Muscle of leg (tissue), 11 donors: ENCODE measurements around the gene LEMD3. TPM values are rescaled to one million over a fixed set of nuclear protein-coding genes. Genes with fewer than 3 reads are reported as not detected.

Experiments
- DNase-seq: peaks from one replicate; pipeline ENCODE4 v3.0.0; 2013
- H3K27ac ChIP-seq: one replicate; pipeline ENCODE4 v1.5.1; 2013; ENCODE audit warnings: mild to moderate bottlenecking, low read length, control low read depth
- H3K27me3 ChIP-seq: one replicate; pipeline ENCODE4 v1.6.1; 2013; ENCODE audit warnings: low read length; ENCODE audit not compliant: control insufficient read depth, insufficient read depth
- H3K36me3 ChIP-seq: one replicate; pipeline ENCODE4 v1.6.1; 2013; ENCODE audit warnings: low read length; ENCODE audit not compliant: control insufficient read depth, insufficient read depth
- H3K4me1 ChIP-seq: one replicate; pipeline ENCODE4 v1.6.1; 2013; ENCODE audit warnings: low read length; ENCODE audit not compliant: control insufficient read depth, insufficient read depth
- H3K4me3 ChIP-seq: one replicate; pipeline ENCODE4 v1.5.1; 2013; ENCODE audit warnings: low read length, control low read depth
- H3K9me3 ChIP-seq: replicated peaks from 2 replicates; pipeline ENCODE4 v1.6.1; 2013; ENCODE audit warnings: low read depth, low read length; ENCODE audit not compliant: control insufficient read depth
- WGBS: methylation state at CpG from one replicate; pipeline ENCODE4 v1.1.5; 2013; ENCODE audit warnings: missing lambda C conversion rate; ENCODE audit not compliant: insufficient coverage; 5-methylcytosine and 5-hydroxymethylcytosine counted together
- polyA plus RNA-seq, 8 donors: library from polyadenylated mRNA; unstranded; fragments of 120-200 nt; gene quantifications; one replicate each; pipeline versions ENCODE4 v1.2.1 to v1.2.3, GENCODE V29; 2013; ENCODE audit warnings: inconsistent platforms in 1 of 8, low replicate concordance in 1 of 8; ENCODE audit not compliant: insufficient read length in 8 of 8, insufficient read depth in 1 of 8
- total RNA-seq: library from RNA; stranded (reverse); fragments of 120-200 nt; gene quantifications from one replicate; pipeline ENCODE4 v1.2.4, GENCODE V29; 2013

Gene LEMD3
- total and polyA plus RNA-seq, 9 donors, result 16.8 to 22.5 (median 18.9) TPM

DNA sequence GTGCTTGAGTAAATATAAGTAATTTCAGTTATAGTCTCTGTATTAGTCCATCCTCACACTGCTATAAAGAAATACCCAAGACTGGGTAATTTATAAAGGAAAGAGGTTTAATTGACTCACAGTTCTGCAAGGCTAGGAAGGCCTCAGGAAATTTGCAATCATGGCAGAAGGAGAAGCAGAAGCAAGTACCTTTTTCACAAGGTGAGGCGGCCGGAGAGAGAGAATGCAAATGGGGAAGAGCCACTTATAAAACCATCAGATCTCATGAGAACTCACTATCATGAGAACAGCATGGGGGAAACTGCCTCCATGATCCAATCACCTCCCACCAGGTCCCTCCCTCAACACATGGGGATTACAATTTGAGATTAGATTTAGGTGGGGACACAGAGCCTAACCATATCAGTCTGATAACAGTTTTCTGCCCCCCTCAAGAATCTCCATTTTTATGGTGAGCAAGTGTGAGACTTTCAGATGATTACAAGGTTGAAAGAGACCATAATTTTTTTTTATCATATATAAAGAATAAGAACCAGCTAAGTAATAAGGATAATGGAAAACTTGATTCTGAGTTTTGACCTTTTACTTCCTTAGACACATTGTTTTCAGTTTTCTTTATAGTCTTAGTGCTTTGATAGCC is 35.6 kb downstream of the LEMD3 start:
- no CpG with 5 or more reads among the region's 2 CpGs for WGBS
- Histone ChIP-seq H3K4me3 (no peak overlapping the region), H3K36me3 (no peaks in the 10 kb centered on the region), H3K27me3 (no peaks in the 10 kb centered on the region), H3K4me1 (no peaks in the 10 kb centered on the region), H3K27ac (no peak overlapping the region), H3K9me3 (no peaks in the 10 kb centered on the region)
- DNase-seq, result no peak

DNA sequence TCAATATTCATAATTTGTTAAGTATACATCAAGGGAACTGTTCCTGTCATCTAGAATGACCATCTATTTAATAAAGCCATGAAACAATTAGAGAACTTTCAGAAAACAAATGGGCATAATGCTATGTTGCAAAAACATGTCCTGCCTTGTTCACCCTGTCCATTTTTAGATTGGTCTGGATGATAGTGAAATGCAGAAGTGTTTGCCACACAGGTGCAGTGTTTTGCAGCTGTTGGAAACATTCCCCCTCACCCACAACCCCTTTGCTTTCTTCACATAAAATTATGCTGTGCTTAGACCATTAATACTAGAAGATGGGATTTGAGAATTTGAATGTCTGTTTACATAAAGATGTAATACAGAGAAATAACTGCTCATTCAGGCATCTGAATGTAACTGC is 36.5 kb downstream of the LEMD3 start:
- Histone ChIP-seq H3K36me3 (no peaks in the 10 kb centered on the region), H3K27me3 (no peaks in the 10 kb centered on the region), H3K4me1 (no peaks in the 10 kb centered on the region), H3K9me3 (no peaks in the 10 kb centered on the region), H3K4me3 (no peak overlapping the region), H3K27ac (no peak overlapping the region)
- no peak for DNase-seq

DNA sequence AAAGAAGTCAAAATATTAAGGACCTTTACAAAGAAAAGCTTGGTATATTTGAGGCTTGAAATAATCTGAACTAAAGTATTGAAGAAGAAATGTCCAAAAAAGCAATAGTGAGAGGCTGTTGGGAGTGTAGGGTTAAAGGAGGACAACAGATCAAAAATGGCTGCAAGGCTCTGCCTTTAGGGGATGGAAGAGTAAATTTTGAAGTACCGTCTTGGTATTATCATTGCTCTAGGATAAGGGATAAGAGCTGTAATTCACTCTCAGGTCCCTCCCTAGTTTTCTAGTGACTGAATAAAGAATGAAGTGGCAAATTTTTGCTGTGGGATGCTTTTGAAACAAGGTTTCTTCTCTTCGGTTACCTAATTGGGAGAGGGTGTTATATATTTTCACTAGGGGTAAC is 38.7 kb downstream of the LEMD3 start:
- WGBS, result 86% methylated on average over 1 of the region's 2 CpGs

DNA sequence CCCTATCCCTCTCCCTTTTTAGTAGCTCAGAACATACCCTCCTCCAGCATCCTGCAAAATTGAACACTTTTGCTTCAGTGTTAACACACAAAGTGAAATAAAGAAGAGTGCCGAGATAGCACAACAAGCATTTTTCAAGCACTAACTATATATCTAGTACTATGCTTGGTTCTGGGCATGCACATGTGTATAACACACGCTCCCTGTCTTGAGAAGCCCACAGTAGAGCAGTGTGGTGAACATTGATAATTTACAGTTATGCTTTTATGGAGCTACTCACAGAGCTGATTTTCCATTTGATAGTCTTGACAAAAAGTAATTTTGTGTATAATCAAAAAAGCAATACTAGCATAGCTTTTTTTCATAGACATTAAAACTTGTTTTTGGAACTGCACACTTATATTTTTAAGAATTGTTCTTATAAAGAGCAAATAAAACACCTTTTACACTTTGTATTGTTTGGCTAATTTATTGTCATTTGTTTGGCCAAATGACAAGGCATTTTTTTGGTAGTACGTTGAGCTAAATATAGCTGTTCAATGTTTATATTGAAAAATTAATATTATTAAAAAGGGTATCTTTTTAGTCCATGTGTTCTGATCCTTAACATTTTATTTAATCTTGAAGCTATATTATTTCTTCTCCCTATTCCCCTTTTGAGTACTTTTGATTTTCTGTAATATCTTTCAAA is 39.7 kb downstream of the LEMD3 start:
- Histone ChIP-seq H3K27me3 (no peaks in the 10 kb centered on the region), H3K4me3 (no peak overlapping the region), H3K4me1 (no peaks in the 10 kb centered on the region), H3K27ac (no peak overlapping the region), H3K36me3 (no peaks in the 10 kb centered on the region), H3K9me3 (no peaks in the 10 kb centered on the region)
- WGBS, result no CpG with 5 or more reads among the region's 3 CpGs
- DNase-seq, result no peak

More for the DNA sequence above, 38.7 kb downstream of the LEMD3 start:
- H3K9me3 ChIP-seq, result no peaks in the 10 kb centered on the region
- H3K36me3 ChIP-seq, result no peaks in the 10 kb centered on the region
- no peaks in the 10 kb centered on the region for H3K27me3 ChIP-seq
- H3K4me1 ChIP-seq, result no peaks in the 10 kb centered on the region
- no peak overlapping the region for H3K4me3 ChIP-seq
- DNase-seq, result no peak
- H3K27ac ChIP-seq, result no peak overlapping the region

DNA sequence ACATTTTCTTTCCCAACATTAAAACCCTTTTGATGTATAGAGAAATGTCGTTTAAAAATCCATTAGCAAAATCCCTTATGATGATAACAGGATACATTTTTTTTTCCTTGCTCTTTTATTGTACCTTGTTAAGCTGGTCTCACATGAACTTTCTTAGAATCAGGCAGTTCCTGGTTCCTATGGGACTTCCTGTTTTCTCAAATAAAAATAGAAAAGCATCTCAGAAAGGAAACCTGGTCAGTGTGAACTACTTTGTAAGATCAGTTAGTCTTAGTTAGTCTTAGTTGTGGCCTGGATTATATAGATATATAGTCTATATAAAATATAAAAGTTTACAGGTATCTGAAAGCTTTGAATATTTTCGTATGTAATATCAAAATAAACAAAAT is 40.3 kb downstream of the LEMD3 start:
- H3K27me3 ChIP-seq, result no peaks in the 10 kb centered on the region
- peak; percentile 33 for DNase-seq
- no CpG with 5 or more reads among the region's 2 CpGs for WGBS
- no peaks in the 10 kb centered on the region for H3K9me3 ChIP-seq
- H3K27ac ChIP-seq, result no peak overlapping the region
- no peaks in the 10 kb centered on the region for H3K36me3 ChIP-seq
- H3K4me3 ChIP-seq, result no peak overlapping the region
- no peaks in the 10 kb centered on the region for H3K4me1 ChIP-seq

DNA sequence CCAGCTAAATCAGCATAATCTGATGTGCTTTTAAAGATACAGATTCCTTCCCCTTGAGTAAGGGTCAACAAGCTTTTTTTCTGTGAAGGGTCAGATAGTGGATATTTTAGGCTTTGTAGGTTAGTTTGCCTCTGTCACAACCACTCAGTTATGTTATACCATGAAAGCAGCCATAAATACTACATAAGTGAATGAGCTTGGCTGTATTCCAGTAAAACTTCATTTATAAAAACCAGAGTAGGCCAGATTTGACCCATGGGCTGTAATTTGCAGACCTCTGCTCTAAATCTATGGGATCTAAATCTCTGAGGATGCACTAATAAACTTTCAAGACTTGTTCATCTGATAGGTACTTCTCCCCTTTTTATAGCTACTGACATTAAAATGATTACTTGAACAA is 47.7 kb downstream of the LEMD3 start:
- Histone ChIP-seq H3K36me3 (peaks cover 7% of the 10 kb centered on the region), H3K27me3 (no peaks in the 10 kb centered on the region), H3K9me3 (peaks cover 7% of the 10 kb centered on the region), H3K4me3 (no peak overlapping the region), H3K27ac (no peak overlapping the region), H3K4me1 (no peaks in the 10 kb centered on the region)
- no peak for DNase-seq

DNA sequence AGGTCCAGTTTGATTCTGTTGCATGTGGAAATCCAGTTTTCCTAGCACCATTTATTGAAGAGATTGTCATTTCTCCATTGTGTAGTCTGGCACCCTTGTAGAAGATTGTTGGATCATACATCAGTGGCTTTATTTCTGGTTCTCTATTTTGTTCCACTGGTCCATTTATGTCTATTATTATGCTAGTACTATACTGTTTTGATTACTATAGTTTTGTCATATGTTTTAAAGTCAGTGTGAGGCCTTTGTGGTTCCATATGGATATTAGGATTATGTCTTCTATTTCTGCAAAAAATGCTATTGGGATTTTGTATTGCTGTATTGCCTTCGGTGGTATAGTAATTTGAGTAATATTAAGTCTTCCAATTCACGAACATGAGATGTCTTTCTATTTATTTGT is 51.4 kb downstream of the LEMD3 start:
- DNase-seq, result no peak
- Histone ChIP-seq H3K9me3 (peaks cover 7% of the 10 kb centered on the region), H3K27ac (no peak overlapping the region), H3K4me3 (no peak overlapping the region), H3K27me3 (no peaks in the 10 kb centered on the region), H3K36me3 (peaks cover 7% of the 10 kb centered on the region), H3K4me1 (no peaks in the 10 kb centered on the region)
- WGBS, result no CpG with 5 or more reads among the region's 2 CpGs

DNA sequence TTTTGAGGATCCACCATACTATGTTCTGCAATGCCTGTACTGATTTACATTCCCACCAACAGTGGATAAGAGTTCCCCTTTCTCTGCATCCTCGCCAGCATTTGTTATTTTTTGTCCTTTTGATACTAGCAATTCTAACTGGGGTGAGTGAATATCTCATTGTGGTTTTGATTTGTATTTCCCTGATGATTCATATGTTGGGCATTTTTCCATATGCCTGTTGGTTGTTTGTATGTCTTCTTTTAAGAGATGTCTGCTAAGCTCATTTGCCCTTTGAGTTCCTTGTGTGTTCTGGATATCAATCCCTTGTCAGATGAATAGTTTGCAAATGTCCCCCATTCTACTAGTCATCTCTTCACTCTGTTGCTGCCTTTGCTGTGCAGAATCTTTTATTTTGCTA is 60.1 kb downstream of the LEMD3 start:
- WGBS, result no CpG with 5 or more reads among the region's 1 CpG
- DNase-seq, result no peak

DNA sequence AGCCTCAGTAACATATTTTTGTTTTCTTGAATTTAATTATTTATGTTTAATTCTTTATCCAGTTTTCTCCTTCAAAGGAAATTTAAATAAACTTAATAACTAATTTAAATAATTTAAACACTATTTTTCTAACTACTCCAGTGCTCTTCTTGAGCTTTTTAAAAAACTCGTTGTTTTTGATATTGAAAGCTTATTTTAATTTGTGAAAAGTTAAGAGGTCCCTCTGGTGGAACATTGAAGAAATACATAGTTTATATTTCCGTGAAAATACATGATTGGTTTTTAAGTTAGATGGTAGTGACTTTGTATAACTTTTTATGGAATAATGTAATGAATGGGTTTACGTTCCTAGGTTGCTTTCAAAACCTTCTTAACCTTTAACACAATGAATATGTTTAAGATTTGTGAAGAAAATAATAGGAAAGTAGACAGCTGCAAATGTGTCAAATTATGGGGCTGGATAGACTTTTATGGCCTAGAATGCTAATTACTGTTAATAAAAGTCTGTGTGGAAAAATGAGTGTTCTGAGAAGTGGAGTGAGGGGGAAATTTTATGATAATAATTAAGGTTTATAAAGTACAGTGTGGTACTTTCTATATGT is 63.2 kb downstream of the LEMD3 start:
- no peak overlapping the region for H3K4me3 ChIP-seq
- H3K9me3 ChIP-seq, result peaks cover 17% of the 10 kb centered on the region
- no peak overlapping the region for H3K27ac ChIP-seq
- H3K4me1 ChIP-seq, result no peaks in the 10 kb centered on the region
- peak; percentile 36 for DNase-seq
- no CpG with 5 or more reads among the region's 3 CpGs for WGBS
- H3K36me3 ChIP-seq, result peaks cover 2% of the 10 kb centered on the region
- no peaks in the 10 kb centered on the region for H3K27me3 ChIP-seq

More for the DNA sequence above, 60.1 kb downstream of the LEMD3 start:
- Histone ChIP-seq H3K27ac (no peak overlapping the region), H3K4me3 (no peak overlapping the region), H3K27me3 (no peaks in the 10 kb centered on the region), H3K36me3 (peaks cover 2% of the 10 kb centered on the region), H3K9me3 (peaks cover 17% of the 10 kb centered on the region), H3K4me1 (no peaks in the 10 kb centered on the region)

DNA sequence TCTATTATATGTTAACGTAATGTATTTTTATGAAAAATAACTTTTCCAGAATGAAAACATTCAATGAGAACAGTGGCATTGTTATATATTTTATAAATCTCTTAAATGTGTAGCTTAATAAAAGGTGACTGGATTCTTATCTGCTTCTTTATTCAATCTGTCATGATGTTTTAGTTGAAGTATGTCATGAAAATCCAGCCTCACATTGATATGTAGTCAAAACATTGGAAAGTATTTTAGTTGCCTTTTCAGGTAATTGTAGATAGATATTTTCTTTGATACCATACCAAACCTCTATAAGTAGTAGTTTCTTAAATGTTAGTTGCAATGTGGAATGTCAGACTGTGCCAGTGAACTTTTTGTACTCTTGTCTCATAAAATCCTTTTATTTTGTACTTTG is 67.8 kb downstream of the LEMD3 start:
- no peak overlapping the region for H3K27ac ChIP-seq
- no peaks in the 10 kb centered on the region for H3K4me1 ChIP-seq
- peaks cover 2% of the 10 kb centered on the region for H3K36me3 ChIP-seq
- no peak overlapping the region for H3K4me3 ChIP-seq
- no peaks in the 10 kb centered on the region for H3K27me3 ChIP-seq
- WGBS, result no CpG with 5 or more reads among the region's 1 CpG
- no peak for DNase-seq
- no peaks in the 10 kb centered on the region for H3K9me3 ChIP-seq
